Uterus (tissue), 2 donors: ENCODE data around the gene BORCS8.

Source experiments
- POLR2A ChIP-seq, 2 donors: fragments of 450-650 bp; IDR thresholded peaks; one replicate each; pipeline ENCODE4 v1.6.1; 2016; ENCODE audit warnings: antibody characterized with exemption in 2 of 2, mild to moderate bottlenecking in 1 of 2, moderate library complexity in 1 of 2
- TF ChIP-seq, protein P1 (sequence below), 4 experiments: fragments of 200-600 bp in 2 of 4; fragments of 450-650 bp in 2 of 4; sonication (generic) in 2 of 4; IDR thresholded peaks; one replicate each; pipeline ENCODE4 v1.5.1; 2016 to 2019; ENCODE audit warnings: antibody characterized with exemption in 4 of 4, mild to moderate bottlenecking in 2 of 4, moderate library complexity in 1 of 4

DNA sequence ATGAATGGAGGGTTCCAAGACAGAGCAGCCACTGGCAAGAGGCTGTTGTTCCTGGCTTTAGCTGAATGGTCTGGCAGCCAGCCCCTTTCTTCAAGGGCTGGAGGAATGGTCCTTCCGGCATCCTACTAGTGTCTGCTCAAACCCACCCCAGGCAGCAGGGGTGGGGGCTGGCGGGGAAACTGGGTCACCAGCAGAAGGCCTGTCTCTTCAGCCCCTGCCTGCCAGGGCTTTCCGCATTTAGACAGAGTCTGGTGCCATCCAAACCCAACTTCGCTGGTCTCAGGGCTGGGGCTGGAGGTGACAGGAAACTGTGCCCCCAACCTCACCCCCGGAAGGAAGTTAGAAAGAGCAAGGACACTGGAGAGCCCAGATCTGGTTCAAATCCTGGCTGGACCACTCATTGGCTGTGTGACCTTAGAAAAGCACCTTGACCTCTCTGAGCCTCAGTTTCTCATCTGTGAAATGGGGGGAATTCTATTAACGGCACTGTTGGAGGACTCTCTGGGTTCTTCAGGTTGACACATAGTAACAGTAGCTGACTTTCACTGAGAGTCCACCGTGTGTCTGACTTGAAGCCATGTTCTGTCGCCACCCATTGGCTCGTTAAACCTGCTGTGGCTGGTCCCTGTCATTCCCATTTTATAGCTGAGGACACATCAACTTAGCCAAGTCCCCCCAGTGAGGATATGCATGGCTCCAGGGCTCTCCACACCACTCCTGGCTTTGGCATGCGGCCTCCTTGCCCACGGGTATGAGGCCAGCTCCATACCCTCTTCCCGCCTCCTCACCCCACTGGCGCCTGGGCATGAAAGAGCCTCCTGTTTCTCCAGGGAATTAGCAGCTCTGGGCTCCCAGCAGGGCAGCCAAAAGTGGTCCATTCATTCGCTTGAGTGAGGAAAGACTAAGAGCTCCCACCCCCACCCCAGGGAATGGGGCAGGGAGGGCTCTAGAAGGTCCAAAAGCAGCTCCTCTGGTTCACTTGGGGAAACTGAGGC lies 13.8 kb upstream of the BORCS8 start:
- TF ChIP-seq, protein P1, sequence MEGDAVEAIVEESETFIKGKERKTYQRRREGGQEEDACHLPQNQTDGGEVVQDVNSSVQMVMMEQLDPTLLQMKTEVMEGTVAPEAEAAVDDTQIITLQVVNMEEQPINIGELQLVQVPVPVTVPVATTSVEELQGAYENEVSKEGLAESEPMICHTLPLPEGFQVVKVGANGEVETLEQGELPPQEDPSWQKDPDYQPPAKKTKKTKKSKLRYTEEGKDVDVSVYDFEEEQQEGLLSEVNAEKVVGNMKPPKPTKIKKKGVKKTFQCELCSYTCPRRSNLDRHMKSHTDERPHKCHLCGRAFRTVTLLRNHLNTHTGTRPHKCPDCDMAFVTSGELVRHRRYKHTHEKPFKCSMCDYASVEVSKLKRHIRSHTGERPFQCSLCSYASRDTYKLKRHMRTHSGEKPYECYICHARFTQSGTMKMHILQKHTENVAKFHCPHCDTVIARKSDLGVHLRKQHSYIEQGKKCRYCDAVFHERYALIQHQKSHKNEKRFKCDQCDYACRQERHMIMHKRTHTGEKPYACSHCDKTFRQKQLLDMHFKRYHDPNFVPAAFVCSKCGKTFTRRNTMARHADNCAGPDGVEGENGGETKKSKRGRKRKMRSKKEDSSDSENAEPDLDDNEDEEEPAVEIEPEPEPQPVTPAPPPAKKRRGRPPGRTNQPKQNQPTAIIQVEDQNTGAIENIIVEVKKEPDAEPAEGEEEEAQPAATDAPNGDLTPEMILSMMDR (IDR thresholded peaks at IDR 0.05), result no peak
- no peak for TF ChIP-seq POLR2A (IDR thresholded peaks at IDR 0.05)
